OCI-LY7 (cell line): ENCODE measurements around the gene CIDEB.

ENCODE experiments used
- CTCF ChIP-seq: fragments of 200-600 bp; sonication (generic); conservative IDR thresholded peaks from 2 replicates; pipeline ENCODE4 v1.5.1; 2014; ENCODE audit warnings: mild to moderate bottlenecking, antibody characterized with exemption, low read length, moderate library complexity, mixed read lengths
- EZH2phosphoT487 ChIP-seq: fragments of 200-600 bp; sonication (generic); IDR thresholded peaks from 2 replicates; pipeline ENCODE4 v1.6.1; 2018; ENCODE audit warnings: low read depth, borderline replicate concordance, mild to moderate bottlenecking, mixed run types, antibody characterized with exemption, low read length, moderate library complexity, mixed read lengths

- TF ChIP-seq CTCF (no peak), EZH2phosphoT487 (no peak)
Observed at GRCh38 chr14:24325963-24326362, 18.2 kb upstream of the CIDEB start.
